Body of pancreas (tissue), 4 donors: ENCODE results near the gene PAPPA.

Source experiments
- CTCF ChIP-seq, 7 experiments: fragments of 450-650 bp in 4 of 7; fragments of 200-600 bp in 3 of 7; sonication (generic) in 3 of 7; IDR thresholded peaks; one replicate each; pipeline ENCODE4 v1.5.1; 2016 to 2019; ENCODE audit warnings: antibody characterized with exemption in 7 of 7
- POLR2A ChIP-seq, 3 donors: fragments of 450-650 bp; IDR thresholded peaks; one replicate each; pipeline ENCODE4 v1.6.1; 2016; ENCODE audit warnings: antibody characterized with exemption in 3 of 3, mild to moderate bottlenecking in 2 of 3

DNA sequence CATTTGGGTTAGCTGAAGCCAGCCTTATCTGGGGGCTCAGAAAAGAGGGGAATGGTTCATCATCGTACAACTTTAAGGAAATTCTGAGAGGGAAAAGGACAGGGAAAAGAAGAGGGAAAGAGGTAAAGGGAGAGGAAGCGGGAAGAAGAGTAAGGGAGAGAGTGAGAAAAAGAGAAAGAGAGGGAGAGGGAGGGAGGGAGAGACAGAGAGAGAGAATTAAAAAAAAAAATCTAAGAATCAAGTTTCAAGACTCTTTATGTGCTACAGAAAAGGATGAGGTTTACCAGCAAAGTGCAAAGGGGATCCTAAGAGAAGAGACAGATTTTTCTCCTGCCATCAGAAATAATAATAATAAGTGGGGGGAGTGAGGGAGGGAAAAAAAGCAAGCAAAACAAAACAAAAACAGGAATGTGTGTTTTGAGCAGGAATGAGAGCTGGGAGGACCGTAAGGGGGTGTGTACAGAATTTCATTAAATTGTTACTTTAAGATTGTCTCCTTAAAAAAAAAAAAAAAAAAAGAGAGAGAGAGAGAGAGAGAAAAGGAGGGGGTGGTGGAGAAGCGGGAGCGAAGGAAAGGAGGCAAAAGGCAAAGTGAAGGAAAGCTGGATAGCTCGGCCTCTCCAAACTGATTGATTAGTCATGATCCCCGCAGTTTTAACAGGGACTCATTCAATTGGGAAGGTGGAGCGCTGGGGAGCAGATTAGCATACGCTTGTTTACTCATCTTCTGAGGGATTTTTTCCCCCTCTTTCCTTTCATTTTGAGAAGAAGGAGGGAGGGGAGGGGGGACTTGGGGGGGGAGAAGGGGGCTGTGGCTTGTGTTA lies 438 bp upstream of the PAPPA start:
- TF ChIP-seq CTCF (IDR thresholded peaks at IDR 0.05), result no peak
- no peak for TF ChIP-seq POLR2A (IDR thresholded peaks at IDR 0.05)
